Effector memory CD8-positive, alpha-beta T cell (primary cell): ENCODE data around the gene RAI14.
"Not testable (repeated sequence)": the region's sequence is repeated elsewhere in the genome, so short reads cannot be mapped to it uniquely, and the experiment has no call there.

Source experiments
- ATAC-seq: fragments of 150-1000 bp; cut with Tn5 transposase; replicated peaks from 2 replicates; pipeline ENCODE4 v1.10.0; 2021; ENCODE audit warnings: mild to moderate bottlenecking, moderate library complexity
- DNase-seq, 3 experiments: peaks; one replicate each; pipeline ENCODE4 v3.0.0; 2021
- H3K27ac Mint-ChIP-seq, 2 donors: one replicate each; pipeline ENCODE4 v1.8.0; 2022; ENCODE audit warnings: mild to moderate bottlenecking in 2 of 2, mixed read lengths in 2 of 2, moderate library complexity in 2 of 2
- H3K27me3 Mint-ChIP-seq, 2 donors: one replicate each; pipeline ENCODE4 v1.8.0; 2022; ENCODE audit warnings: mixed read lengths in 2 of 2
- H3K36me3 Mint-ChIP-seq: one replicate; pipeline ENCODE4 v1.8.0; 2022; ENCODE audit warnings: mild to moderate bottlenecking, moderate library complexity, mixed read lengths; ENCODE audit not compliant: insufficient read depth
- H3K4me1 Mint-ChIP-seq, 2 donors: one replicate each; pipeline ENCODE4 v1.8.0; 2022; ENCODE audit warnings: low read depth in 2 of 2, mixed read lengths in 2 of 2
- H3K4me3 Mint-ChIP-seq, 2 donors: one replicate each; pipeline ENCODE4 v1.8.0; 2022; ENCODE audit warnings: mild to moderate bottlenecking in 2 of 2, mixed read lengths in 2 of 2, moderate library complexity in 2 of 2
- H3K9me3 Mint-ChIP-seq, 2 donors: one replicate each; pipeline ENCODE4 v1.8.0; 2022; ENCODE audit warnings: mixed read lengths in 2 of 2

The RAI14 gene

DNA sequence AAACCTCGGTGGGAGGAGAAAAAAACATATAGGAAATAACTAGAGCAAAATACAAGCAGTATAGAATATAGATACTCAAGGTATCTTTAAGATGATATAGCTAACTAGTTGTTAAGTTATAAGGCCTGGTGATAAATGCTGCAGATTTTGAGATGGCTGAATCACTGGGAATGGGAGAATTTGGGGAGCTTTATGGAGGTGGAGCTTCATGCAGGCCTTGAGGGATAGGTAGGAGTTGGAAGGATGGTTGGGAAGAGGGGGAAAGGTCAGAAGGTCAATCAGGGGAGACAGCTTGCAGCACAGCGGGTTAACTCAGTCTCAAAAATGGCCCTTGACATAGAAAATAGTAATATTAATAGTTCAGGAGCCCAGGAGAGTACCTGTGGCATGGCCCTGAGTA lies 34.8 kb downstream of the RAI14 start:
- Mint-ChIP-seq H3K4me3 (no peak overlapping the region), H3K9me3 (no peaks in the 10 kb centered on the region), H3K4me1 (peaks cover 14 to 15% of the 10 kb centered on the region in 2 donors), H3K36me3 (no peaks in the 10 kb centered on the region), H3K27me3 (peaks cover 0 to 4% of the 10 kb centered on the region in 2 donors), H3K27ac (no peak overlapping the region)
- ATAC-seq = no peak
- DNase-seq = no peak

GRCh38 chr5:34691326-34691725 lies 35.2 kb downstream of the RAI14 start:
- Mint-ChIP-seq H3K36me3 (no peaks in the 10 kb centered on the region), H3K9me3 (no peaks in the 10 kb centered on the region), H3K4me1 (peaks cover 14 to 15% of the 10 kb centered on the region in 2 donors), H3K27me3 (no peaks in the 10 kb centered on the region), H3K4me3 (no peak overlapping the region), H3K27ac (no peak overlapping the region)
- DNase-seq (no peak), ATAC-seq (no peak)

DNA sequence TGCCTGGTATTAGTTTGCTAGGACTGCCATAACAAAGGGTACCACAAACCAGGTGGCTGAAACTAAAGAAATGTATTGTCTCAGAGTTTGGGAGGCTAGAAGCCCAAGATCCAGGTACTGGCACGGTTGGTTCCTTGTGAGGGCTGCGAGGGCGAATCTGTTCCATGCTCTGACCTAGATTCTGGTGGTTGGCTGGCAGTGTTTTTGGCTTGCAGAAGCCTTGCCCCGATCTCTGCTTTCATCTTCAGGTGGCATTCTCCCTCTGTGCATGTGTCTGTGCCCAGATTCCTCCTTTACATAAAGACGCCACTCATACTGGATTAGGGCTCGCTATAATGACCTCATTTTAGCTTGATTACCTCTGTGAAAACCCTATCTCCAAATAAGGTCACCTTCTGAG lies 36.7 kb downstream of the RAI14 start:
- H3K27me3 Mint-ChIP-seq = no peaks in the 10 kb centered on the region
- H3K4me1 Mint-ChIP-seq = peaks cover 14 to 15% of the 10 kb centered on the region in 2 donors
- H3K4me3 Mint-ChIP-seq = no peak overlapping the region
- H3K36me3 Mint-ChIP-seq = no peaks in the 10 kb centered on the region
- H3K9me3 Mint-ChIP-seq = no peaks in the 10 kb centered on the region
- ATAC-seq (no peak), DNase-seq (no peak)
- H3K27ac Mint-ChIP-seq = no peak overlapping the region

DNA sequence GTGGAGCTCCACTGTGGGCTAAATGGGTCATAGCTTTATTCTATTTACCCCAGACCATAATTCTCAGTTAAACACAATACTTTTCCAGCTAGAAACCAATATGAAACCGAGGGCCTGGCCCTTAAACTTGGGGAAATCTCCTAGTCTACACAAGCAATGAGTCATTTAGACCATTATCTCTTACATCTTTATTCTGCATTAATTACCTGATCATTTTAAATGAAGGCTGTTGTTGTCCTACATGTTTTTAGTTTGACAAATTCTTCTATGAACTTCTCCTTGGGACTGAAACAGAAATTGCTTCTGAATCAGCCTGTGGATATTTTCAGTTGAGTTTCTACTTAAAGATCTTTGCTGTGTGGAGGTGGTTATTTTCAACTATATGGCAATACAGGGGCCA lies 37.9 kb downstream of the RAI14 start:
- DNase-seq (no peak), ATAC-seq (no peak)
- Mint-ChIP-seq H3K4me1 (peaks cover 14 to 15% of the 10 kb centered on the region in 2 donors), H3K4me3 (no peak overlapping the region), H3K9me3 (no peaks in the 10 kb centered on the region), H3K27ac (peak overlapping the region; percentile 71 to 81), H3K27me3 (no peaks in the 10 kb centered on the region), H3K36me3 (no peaks in the 10 kb centered on the region)

DNA sequence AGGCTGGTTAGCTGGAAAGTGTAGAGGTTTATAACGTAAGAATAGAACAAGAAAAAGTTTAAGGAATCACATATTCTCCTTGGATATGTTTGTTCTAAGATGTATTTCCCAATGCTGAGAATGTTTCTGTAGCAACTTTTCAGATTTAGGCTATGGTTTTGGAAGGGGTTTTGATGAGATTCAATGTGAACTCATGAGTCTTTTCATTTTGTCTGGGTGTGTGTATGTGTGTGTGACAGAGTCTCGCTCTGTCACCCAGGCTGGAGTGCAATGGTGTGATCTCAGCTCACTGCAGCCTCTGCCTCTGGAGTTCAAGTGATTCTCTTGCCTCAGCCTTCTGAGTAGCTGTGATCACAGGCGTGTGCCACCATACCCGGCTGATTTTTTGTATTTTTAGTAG lies 38.6 kb downstream of the RAI14 start:
- Mint-ChIP-seq H3K9me3 (no peaks in the 10 kb centered on the region), H3K27me3 (no peaks in the 10 kb centered on the region), H3K36me3 (no peaks in the 10 kb centered on the region), H3K27ac (peak overlapping the region; percentile 71 to 81), H3K4me1 (peaks cover 14 to 15% of the 10 kb centered on the region in 2 donors), H3K4me3 (peak overlapping the region in 1 of 2 donors; percentile 30)
- DNase-seq (no peak), ATAC-seq (no peak)

GRCh38 chr5:34695275-34696027 lies 39.3 kb downstream of the RAI14 start:
- Mint-ChIP-seq H3K4me3 (peak overlapping the region; percentile 6 to 30), H3K4me1 (peaks cover 14 to 15% of the 10 kb centered on the region in 2 donors), H3K36me3 (no peaks in the 10 kb centered on the region), H3K9me3 (no peaks in the 10 kb centered on the region), H3K27me3 (no peaks in the 10 kb centered on the region), H3K27ac (peak overlapping the region; percentile 71 to 81)
- no peak for DNase-seq
- peak; percentile 60 for ATAC-seq

- H3K9me3 Mint-ChIP-seq = no peaks in the 10 kb centered on the region
- no peak overlapping the region for H3K27ac Mint-ChIP-seq
- no peaks in the 10 kb centered on the region for H3K27me3 Mint-ChIP-seq
- H3K4me3 Mint-ChIP-seq = no peak overlapping the region
- H3K36me3 Mint-ChIP-seq = no peaks in the 10 kb centered on the region
- H3K4me1 Mint-ChIP-seq = peaks cover 14 to 15% of the 10 kb centered on the region in 2 donors
- ATAC-seq (no peak), DNase-seq (no peak)
Observed at GRCh38 chr5:34697308-34698108, 41.4 kb downstream of the RAI14 start.

DNA sequence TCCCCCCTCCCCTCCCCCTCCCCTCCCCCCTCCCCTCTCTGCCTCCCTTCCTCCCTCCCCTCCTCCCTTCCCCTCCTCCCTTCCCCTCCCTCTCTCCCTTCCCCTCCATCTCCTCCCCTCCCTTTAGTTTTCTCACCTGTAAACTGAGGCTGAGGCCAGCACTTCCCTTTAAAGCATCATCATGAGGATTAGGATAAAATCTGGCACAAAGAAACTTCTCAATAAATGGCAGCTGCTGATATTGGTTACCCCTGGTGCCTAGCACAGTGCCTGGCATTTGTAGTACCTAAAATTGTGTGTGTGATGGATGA lies 41.9 kb downstream of the RAI14 start:
- Mint-ChIP-seq H3K36me3 (no peaks in the 10 kb centered on the region), H3K27me3 (no peaks in the 10 kb centered on the region), H3K27ac (no peak overlapping the region), H3K4me3 (no peak overlapping the region), H3K9me3 (no peaks in the 10 kb centered on the region), H3K4me1 (peaks cover 14 to 15% of the 10 kb centered on the region in 2 donors)
- ATAC-seq (no peak), DNase-seq (no peak)

GRCh38 chr5:34698754-34699153 lies 42.6 kb downstream of the RAI14 start:
- no peak for DNase-seq
- ATAC-seq = no peak
- Mint-ChIP-seq H3K4me3 (no peak overlapping the region), H3K27ac (no peak overlapping the region), H3K27me3 (no peaks in the 10 kb centered on the region), H3K4me1 (peaks cover 14% of the 10 kb centered on the region in 2 donors), H3K9me3 (no peaks in the 10 kb centered on the region), H3K36me3 (no peaks in the 10 kb centered on the region)

- DNase-seq = no peak
- no peak for ATAC-seq
- Mint-ChIP-seq H3K4me1 (peaks cover 8 to 9% of the 10 kb centered on the region in 2 donors), H3K27me3 (no peaks in the 10 kb centered on the region), H3K9me3 (no peaks in the 10 kb centered on the region), H3K27ac (no peak overlapping the region), H3K36me3 (no peaks in the 10 kb centered on the region), H3K4me3 (no peak overlapping the region)
Observed at GRCh38 chr5:34699155-34700077, 43.3 kb downstream of the RAI14 start.

GRCh38 chr5:34700078-34700452 lies 43.9 kb downstream of the RAI14 start:
- H3K9me3 Mint-ChIP-seq = no peaks in the 10 kb centered on the region

DNA sequence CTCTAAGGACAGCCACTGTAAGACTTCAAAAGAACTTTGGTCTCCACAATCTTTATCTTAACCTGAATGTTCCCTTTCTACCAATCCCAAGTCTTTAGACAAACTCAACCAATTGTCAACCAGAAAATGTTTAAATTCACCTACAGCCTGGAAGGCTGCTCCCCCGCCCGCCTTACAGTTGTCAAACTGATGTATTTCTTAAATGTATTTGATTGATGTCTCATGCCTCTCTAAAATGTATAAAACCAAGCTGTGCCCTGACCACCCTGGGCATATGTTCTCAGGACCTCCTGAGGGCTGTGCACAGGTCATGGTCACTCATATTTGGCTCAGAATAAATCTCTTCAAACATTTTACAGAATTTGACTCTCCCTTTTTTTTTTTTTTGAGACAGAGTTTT lies 45.3 kb downstream of the RAI14 start:
- H3K36me3 Mint-ChIP-seq, H3K4me1 Mint-ChIP-seq: not testable (repeated sequence)

More at GRCh38 chr5:34700078-34700452, 43.9 kb downstream of the RAI14 start:
- H3K4me3 Mint-ChIP-seq = no peak overlapping the region
- no peak overlapping the region for H3K27ac Mint-ChIP-seq
- peaks cover 1 to 3% of the 10 kb centered on the region in 2 donors for H3K4me1 Mint-ChIP-seq
- ATAC-seq = no peak
- H3K27me3 Mint-ChIP-seq = no peaks in the 10 kb centered on the region
- DNase-seq = no peak
- H3K36me3 Mint-ChIP-seq = no peaks in the 10 kb centered on the region

More for the DNA sequence above, 45.3 kb downstream of the RAI14 start:
- H3K27ac Mint-ChIP-seq, H3K9me3 Mint-ChIP-seq, H3K27me3 Mint-ChIP-seq, H3K4me3 Mint-ChIP-seq, ATAC-seq, DNase-seq: not testable (repeated sequence)
